GM12875 (cell line): ENCODE results near the gene SPINK7.

ENCODE experiments used
- H3K4me3 ChIP-seq: one replicate; pipeline ENCODE4 v1.5.1; 2011; ENCODE audit warnings: low read depth, low read length, control low read depth
- CTCF ChIP-seq: IDR thresholded peaks from 2 replicates; pipeline ENCODE4 v1.5.1; 2011; ENCODE audit warnings: low read depth, mild to moderate bottlenecking, control low read depth, inconsistent platforms, low read length, moderate library complexity, borderline replicate concordance; ENCODE audit not compliant: insufficient read depth

The SPINK7 gene

GRCh38 chr5:148347706-148348105 is 35.5 kb downstream of the SPINK7 start:
- H3K4me3 ChIP-seq, result no peak overlapping the region
- TF ChIP-seq CTCF, result no peak

- H3K4me3 ChIP-seq, result no peak overlapping the region
- TF ChIP-seq CTCF, result no peak
These were observed 40.5 kb downstream of the SPINK7 start for GRCh38 chr5:148352696-148353095.

GRCh38 chr5:148353634-148354033 is 41.4 kb downstream of the SPINK7 start:
- TF ChIP-seq CTCF, result no peak
- H3K4me3 ChIP-seq, result no peak overlapping the region

- H3K4me3 ChIP-seq, result no peak overlapping the region
- no peak for TF ChIP-seq CTCF
These were observed 52.1 kb downstream of the SPINK7 start for GRCh38 chr5:148364343-148364742.
